Mucosa of descending colon (tissue), 3 donors: Measurements from ENCODE around the gene PPM1L. TPM values are rescaled to one million over a fixed set of nuclear protein-coding genes. Genes with fewer than 3 reads are reported as not detected.

ENCODE experiments used
- ATAC-seq: fragments of 200-7000 bp; cut with Tn5 transposase; one replicate; pipeline ENCODE4 v1.9.1; 2020; ENCODE audit warnings: mild to moderate bottlenecking, moderate library complexity
- DNase-seq, 3 donors: peaks; one replicate each; pipeline ENCODE4 v3.0.0-alpha.2; 2020
- H3K36me3 ChIP-seq: fragments of 200-600 bp; one replicate; pipeline ENCODE4 v1.8.0; 2021; ENCODE audit warnings: low read depth, mild to moderate bottlenecking
- H3K4me1 ChIP-seq: fragments of 200-600 bp; one replicate; pipeline ENCODE4 v1.8.0; 2021; ENCODE audit warnings: low read depth, mild to moderate bottlenecking
- H3K4me3 ChIP-seq: fragments of 200-600 bp; one replicate; pipeline ENCODE4 v1.8.0; 2021; ENCODE audit warnings: mild to moderate bottlenecking
- H3K9me3 ChIP-seq: fragments of 200-600 bp; one replicate; pipeline ENCODE4 v1.8.0; 2021; ENCODE audit warnings: mild to moderate bottlenecking
- CTCF ChIP-seq: fragments of 200-600 bp; IDR thresholded peaks from one replicate; pipeline ENCODE4 v1.8.0; 2022; ENCODE audit warnings: antibody characterized with exemption, mild to moderate bottlenecking
- intact Hi-C, 2 donors: fragments of 100-400 bp; cut with DNase I in 1 of 2; cut with micrococcal nuclease in 1 of 2; formaldehyde crosslinking; loops; one replicate each; pipeline versions ENCODE4 v1.11.0 to v1.11.1; 2022; cut with DNase I, micrococcal nuclease
- total RNA-seq, 3 donors: library from RNA; stranded (reverse); fragmentation: NEBNext Ultra II Directional in 2 of 3; extraction: Animal tissue kit (Norgen Biotek cat#: 25700) in 2 of 3; gene quantifications; one replicate each; pipeline versions ENCODE4 v1.2.1 to v1.2.4, GENCODE V29; 2021 to 2023
- donor health status: DM: no; HTN: no; CAD: no; lungs with moderate emphysema.
- donor health status: DM: no; HTN: no; CAD: no.
- donor health status: DM: no; HTN: yes; CAD: no.

Gene PPM1L
- total RNA-seq, 3 donors from 2014 or later, result 16.2 to 47.9 (median 21.6) TPM

GRCh38 chr3:160931474-160931873, 175.4 kb downstream of the PPM1L start:
- TF ChIP-seq CTCF, result no peak
- ATAC-seq (no peak), DNase-seq (no peak)
- Histone ChIP-seq H3K36me3 (no peaks in the 10 kb centered on the region), H3K4me3 (no peak overlapping the region), H3K4me1 (no peaks in the 10 kb centered on the region), H3K9me3 (no peaks in the 10 kb centered on the region)
- intact Hi-C loops, result no loop called here

- no peak for DNase-seq
- intact Hi-C loops, result no loop called here
These were observed 179.5 kb downstream of the PPM1L start for GRCh38 chr3:160935413-160936095.

GRCh38 chr3:160941885-160942494, 186.0 kb downstream of the PPM1L start:
- peak; percentile 67 for TF ChIP-seq CTCF
- DNase-seq, result peak in 1 of 3 donors; percentile 95
- no peak overlapping the region for H3K4me3 ChIP-seq
- H3K36me3 ChIP-seq, result no peaks in the 10 kb centered on the region
- H3K9me3 ChIP-seq, result no peaks in the 10 kb centered on the region
- no peaks in the 10 kb centered on the region for H3K4me1 ChIP-seq
- intact Hi-C loops, result loop anchor here in 1 of 2 donors (2.0 kb wide), 1 partner anchor 235 kb away; no protein-coding TSS in a partner anchor
- peak; percentile 82 for ATAC-seq

More at GRCh38 chr3:160935413-160936095, 179.5 kb downstream of the PPM1L start:
- no peak for TF ChIP-seq CTCF
- ATAC-seq, result no peak
- Histone ChIP-seq H3K4me1 (no peaks in the 10 kb centered on the region), H3K9me3 (no peaks in the 10 kb centered on the region), H3K4me3 (no peak overlapping the region), H3K36me3 (no peaks in the 10 kb centered on the region)

GRCh38 chr3:160943996-160944395, 188.0 kb downstream of the PPM1L start:
- intact Hi-C loops, result loop anchor here in 1 of 2 donors (2.0 kb wide), 1 partner anchor 237 kb away; no protein-coding TSS in a partner anchor
- ATAC-seq (no peak), DNase-seq (no peak)
- no peaks in the 10 kb centered on the region for H3K4me1 ChIP-seq
- no peaks in the 10 kb centered on the region for H3K36me3 ChIP-seq
- no peak overlapping the region for H3K4me3 ChIP-seq
- H3K9me3 ChIP-seq, result no peaks in the 10 kb centered on the region
- TF ChIP-seq CTCF, result no peak

GRCh38 chr3:160945336-160945735, 189.3 kb downstream of the PPM1L start:
- no peak overlapping the region for H3K4me3 ChIP-seq
- no peaks in the 10 kb centered on the region for H3K9me3 ChIP-seq
- no peak for TF ChIP-seq CTCF
- H3K36me3 ChIP-seq, result no peaks in the 10 kb centered on the region
- no peaks in the 10 kb centered on the region for H3K4me1 ChIP-seq
- DNase-seq (no peak), ATAC-seq (no peak)
- intact Hi-C loops, result loop anchor here in 1 of 2 donors (5.0 kb wide), 1 partner anchor 238 kb away; no protein-coding TSS in a partner anchor
